Left ventricle myocardium inferior (tissue), 1 donor: ENCODE data around the gene PHF23. TPM values are rescaled to one million over a fixed set of nuclear protein-coding genes. Genes with fewer than 3 reads are reported as not detected.

ENCODE experiments used
- DNase-seq: peaks from one replicate; pipeline ENCODE4 v3.0.0-alpha.2; 2020
- H3K27ac ChIP-seq: fragments of 200-600 bp; replicated peaks from 2 replicates; pipeline ENCODE4 v1.8.0; 2021
- H3K27me3 ChIP-seq: fragments of 200-600 bp; 2 replicates; pipeline ENCODE4 v1.8.0; 2021; ENCODE audit warnings: low read depth
- H3K36me3 ChIP-seq: fragments of 200-600 bp; 2 replicates; pipeline ENCODE4 v1.8.0; 2021
- H3K4me1 ChIP-seq: fragments of 200-600 bp; 2 replicates; pipeline ENCODE4 v1.8.0; 2021
- H3K4me3 ChIP-seq: fragments of 200-600 bp; 2 replicates; pipeline ENCODE4 v1.8.0; 2021; ENCODE audit warnings: mild to moderate bottlenecking, moderate library complexity
- H3K9me3 ChIP-seq: fragments of 200-600 bp; replicated peaks from 2 replicates; pipeline ENCODE4 v1.8.0; 2021
- intact Hi-C: fragments of 100-400 bp; cut with micrococcal nuclease; formaldehyde crosslinking; loops from one replicate; pipeline ENCODE4 v1.11.0; 2022
- total RNA-seq: library from RNA; stranded (reverse); fragmentation: NEBNext Ultra II Directional; extraction: Animal tissue kit (Norgen Biotek cat#: 25700); gene quantifications from one replicate; pipeline ENCODE4 v1.2.1, GENCODE V29; 2021
- TF ChIP-seq, protein P1 (sequence below): fragments of 200-600 bp; IDR thresholded peaks from 2 replicates; pipeline ENCODE4 v1.8.0; 2021; ENCODE audit warnings: antibody characterized with exemption, mild to moderate bottlenecking, borderline replicate concordance
- donor health status: DM: no; HTN: yes; CAD: no; lungs with severe emphysema.

PHF23 gene
- total RNA-seq, 1 donor from 2014 or later = 22.0 TPM

DNA sequence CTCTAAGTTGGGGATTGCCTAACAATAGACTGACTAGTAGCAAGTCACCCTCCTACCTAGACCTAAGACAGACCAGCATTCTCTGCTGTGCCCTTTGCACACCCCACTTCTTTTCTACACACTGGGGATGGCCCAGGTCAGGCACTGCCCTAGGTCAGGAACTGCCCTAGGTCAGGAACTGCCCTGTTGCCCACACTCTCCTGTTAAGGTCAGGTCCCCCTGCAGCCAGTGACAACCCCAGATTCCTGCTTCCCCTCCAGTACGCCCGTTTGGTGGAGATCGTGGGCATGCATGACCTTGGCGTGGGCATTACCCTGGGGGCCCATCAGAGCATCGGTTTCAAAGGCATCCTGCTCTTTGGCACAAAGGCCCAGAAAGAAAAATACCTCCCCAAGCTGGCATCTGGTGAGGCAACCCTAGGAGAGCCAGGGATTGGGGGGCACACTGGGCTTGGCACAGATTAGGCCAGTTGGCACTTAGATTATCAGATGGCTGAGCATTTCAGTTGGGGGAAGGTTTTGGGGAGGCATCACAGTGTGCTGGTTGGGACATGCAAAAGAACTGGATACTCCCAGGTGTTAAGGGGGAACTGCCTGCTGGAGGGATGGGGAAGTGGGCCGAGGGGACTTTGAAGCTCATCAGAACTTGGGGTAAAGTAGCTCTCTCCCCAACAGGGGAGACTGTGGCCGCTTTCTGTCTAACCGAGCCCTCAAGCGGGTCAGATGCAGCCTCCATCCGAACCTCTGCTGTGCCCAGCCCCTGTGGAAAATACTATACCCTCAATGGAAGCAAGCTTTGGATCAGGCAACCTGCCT, 17.8 kb downstream of the PHF23 start:
- Histone ChIP-seq H3K4me1 (peaks cover 92% of the 10 kb centered on the region), H3K27me3 (no peaks in the 10 kb centered on the region), H3K4me3 (peak overlapping the region; percentile 85), H3K36me3 (peaks cover 60% of the 10 kb centered on the region), H3K27ac (peak overlapping the region; percentile 98), H3K9me3 (no peaks in the 10 kb centered on the region)
- intact Hi-C loops = no loop called here
- TF ChIP-seq, protein P1, sequence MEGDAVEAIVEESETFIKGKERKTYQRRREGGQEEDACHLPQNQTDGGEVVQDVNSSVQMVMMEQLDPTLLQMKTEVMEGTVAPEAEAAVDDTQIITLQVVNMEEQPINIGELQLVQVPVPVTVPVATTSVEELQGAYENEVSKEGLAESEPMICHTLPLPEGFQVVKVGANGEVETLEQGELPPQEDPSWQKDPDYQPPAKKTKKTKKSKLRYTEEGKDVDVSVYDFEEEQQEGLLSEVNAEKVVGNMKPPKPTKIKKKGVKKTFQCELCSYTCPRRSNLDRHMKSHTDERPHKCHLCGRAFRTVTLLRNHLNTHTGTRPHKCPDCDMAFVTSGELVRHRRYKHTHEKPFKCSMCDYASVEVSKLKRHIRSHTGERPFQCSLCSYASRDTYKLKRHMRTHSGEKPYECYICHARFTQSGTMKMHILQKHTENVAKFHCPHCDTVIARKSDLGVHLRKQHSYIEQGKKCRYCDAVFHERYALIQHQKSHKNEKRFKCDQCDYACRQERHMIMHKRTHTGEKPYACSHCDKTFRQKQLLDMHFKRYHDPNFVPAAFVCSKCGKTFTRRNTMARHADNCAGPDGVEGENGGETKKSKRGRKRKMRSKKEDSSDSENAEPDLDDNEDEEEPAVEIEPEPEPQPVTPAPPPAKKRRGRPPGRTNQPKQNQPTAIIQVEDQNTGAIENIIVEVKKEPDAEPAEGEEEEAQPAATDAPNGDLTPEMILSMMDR = no peak
- no peak for DNase-seq

DNA sequence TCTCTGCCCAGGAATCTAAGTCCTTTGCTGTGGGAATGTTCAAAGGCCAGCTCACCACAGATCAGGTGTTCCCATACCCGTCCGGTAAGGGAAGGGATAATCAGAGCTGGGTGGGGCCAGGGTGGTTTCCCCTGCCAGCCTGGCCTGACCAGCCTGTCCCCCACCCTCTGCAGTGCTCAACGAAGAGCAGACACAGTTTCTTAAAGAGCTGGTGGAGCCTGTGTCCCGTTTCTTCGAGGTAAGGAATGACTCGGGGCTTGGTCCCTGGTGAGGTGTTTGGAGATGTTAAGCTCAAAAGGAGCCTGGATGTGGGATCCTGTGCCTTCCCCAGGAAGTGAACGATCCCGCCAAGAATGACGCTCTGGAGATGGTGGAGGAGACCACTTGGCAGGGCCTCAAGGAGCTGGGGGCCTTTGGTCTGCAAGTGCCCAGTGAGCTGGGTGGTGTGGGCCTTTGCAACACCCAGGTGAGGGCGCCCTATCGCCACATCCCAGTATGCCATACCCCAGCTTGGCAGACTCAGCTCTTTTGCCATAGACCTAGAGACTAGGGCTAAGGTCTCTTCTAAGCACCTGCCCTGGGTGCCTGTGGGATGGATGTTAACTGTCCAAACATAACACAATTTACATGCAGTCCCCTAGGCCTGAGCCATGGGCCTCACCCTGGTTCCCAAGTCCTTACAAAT, 18.5 kb downstream of the PHF23 start:
- Histone ChIP-seq H3K4me1 (peaks cover 97% of the 10 kb centered on the region), H3K27me3 (no peaks in the 10 kb centered on the region), H3K4me3 (peak overlapping the region; percentile 85), H3K36me3 (peaks cover 52% of the 10 kb centered on the region), H3K9me3 (no peaks in the 10 kb centered on the region), H3K27ac (peak overlapping the region; percentile 98)
- DNase-seq = no peak
- TF ChIP-seq, protein P1 = peak; percentile 40
- intact Hi-C loops = no loop called here

DNA sequence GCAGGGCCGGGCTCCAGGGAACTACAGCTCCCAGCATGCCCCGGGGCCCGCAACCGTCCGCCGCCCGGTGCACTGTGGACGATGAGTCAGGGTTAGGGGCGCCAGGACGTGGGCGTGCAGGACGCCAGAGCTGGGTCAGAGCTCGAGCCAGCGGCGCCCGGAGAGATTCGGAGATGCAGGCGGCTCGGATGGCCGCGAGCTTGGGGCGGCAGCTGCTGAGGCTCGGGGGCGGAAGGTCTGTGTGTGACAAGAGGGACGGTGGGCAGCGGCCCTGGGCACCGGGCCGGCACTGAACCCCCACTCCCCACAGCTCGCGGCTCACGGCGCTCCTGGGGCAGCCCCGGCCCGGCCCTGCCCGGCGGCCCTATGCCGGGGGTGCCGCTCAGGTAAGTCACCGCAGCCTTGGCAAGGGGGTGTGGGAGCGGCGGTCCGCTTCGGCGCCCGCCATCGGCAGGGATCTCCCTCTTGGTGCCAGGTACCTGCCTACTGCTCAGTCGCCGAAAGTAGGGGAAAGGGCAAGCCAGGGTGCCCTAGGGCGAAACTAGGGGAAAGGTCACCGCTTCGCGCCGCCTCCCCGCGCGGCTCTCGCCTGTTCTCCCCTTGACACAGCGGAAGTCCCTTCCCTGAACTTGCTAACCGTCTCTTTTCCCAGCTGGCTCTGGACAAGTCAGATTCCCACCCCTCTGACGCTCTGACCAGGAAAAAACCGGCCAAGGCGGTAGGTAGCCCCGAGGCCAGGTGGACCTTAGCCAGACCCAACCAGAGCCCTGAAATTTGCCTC, 19.3 kb downstream of the PHF23 start, which contains the start of the genes ACADVL and DLG4:
Gene ACADVL, plus strand, starts transcription at position 127 of the 781 bp plus-strand sequence. Its CDS starts 47 bp downstream, at position 174.
Gene DLG4, minus strand, starts transcription at position 25 of the 781 bp plus-strand sequence.
- H3K4me1 ChIP-seq = peaks cover 97% of the 10 kb centered on the region
- peak; percentile 95 for DNase-seq
- H3K27ac ChIP-seq = peak within 1 kb of the TSS; percentile 98
- peaks cover 45% of the 10 kb centered on the region for H3K36me3 ChIP-seq
- intact Hi-C loops = no loop called here
- no peaks in the 10 kb centered on the region for H3K9me3 ChIP-seq
- no peaks in the 10 kb centered on the region for H3K27me3 ChIP-seq
- TF ChIP-seq, protein P1 = no peak
- H3K4me3 ChIP-seq = peak within 1 kb of the TSS; percentile 85

DNA sequence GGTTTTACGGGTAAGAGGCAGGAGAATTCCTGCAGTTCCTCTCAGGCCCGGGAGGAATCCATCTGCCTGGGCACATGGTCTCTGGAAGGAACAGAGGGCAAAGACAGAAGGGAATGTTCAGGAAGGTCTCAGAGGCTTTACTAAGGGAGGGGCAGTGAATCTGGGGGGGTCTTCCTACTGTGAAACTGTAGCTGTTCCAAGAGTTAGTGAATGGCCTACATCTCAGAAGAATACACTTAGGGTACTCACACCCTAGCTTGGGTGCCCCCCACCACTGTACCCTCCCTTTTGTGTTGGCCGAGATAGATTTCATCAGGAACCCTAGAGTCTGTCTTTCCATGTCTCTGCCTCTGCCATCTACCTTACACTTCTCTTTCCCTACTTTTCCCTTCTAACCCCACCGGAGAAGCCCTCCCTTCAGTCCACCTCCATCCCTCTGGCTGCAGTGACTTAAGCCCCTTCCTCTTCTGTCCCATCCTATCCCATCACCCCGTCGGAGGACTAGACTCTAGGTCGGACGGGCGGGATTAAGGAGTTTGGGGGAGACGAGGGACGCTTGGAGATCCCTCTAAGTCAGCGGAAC, 19.9 kb downstream of the PHF23 start:
- intact Hi-C loops = no loop called here
- H3K4me3 ChIP-seq = peak overlapping the region; percentile 85
- no peaks in the 10 kb centered on the region for H3K27me3 ChIP-seq
- peaks cover 97% of the 10 kb centered on the region for H3K4me1 ChIP-seq
- H3K9me3 ChIP-seq = no peaks in the 10 kb centered on the region
- peaks cover 38% of the 10 kb centered on the region for H3K36me3 ChIP-seq
- TF ChIP-seq, protein P1 = no peak
- no peak for DNase-seq
- peak overlapping the region; percentile 98 for H3K27ac ChIP-seq

DNA sequence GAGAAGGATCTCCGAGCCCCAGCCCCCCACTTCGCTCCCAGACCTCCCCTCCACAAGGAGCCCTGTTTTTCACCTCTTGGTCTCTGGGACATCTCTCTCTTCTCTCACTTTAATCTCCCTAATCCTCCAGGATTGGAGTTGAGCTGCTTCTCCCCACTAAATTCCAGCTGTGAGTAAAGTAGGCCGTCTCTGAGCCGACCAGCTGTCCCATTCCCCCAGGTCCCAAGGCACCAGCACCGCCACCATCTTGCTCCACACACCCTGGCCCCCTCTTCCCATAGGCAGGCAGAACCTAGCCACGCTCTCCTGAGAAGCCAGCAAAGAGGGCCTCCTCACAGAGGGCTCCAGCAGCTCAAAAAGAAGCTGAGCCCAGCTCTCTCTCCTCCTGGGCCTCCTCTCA, 20.5 kb downstream of the PHF23 start:
- H3K36me3 ChIP-seq = peaks cover 32% of the 10 kb centered on the region
- H3K4me3 ChIP-seq = no peak overlapping the region
- no peak for DNase-seq
- H3K4me1 ChIP-seq = peaks cover 97% of the 10 kb centered on the region
- intact Hi-C loops = no loop called here
- H3K9me3 ChIP-seq = no peaks in the 10 kb centered on the region
- peak overlapping the region; percentile 98 for H3K27ac ChIP-seq
- no peaks in the 10 kb centered on the region for H3K27me3 ChIP-seq
- TF ChIP-seq, protein P1 = no peak
